ENCODE measurements around the gene GABRG3. TPM values are rescaled to one million over a fixed set of nuclear protein-coding genes. Genes with fewer than 3 reads are reported as not detected.

Gene GABRG3
- total and polyA plus RNA-seq, 2 of the 4 experiments (the other 2 are of a cell fraction), result not detected

DNA sequence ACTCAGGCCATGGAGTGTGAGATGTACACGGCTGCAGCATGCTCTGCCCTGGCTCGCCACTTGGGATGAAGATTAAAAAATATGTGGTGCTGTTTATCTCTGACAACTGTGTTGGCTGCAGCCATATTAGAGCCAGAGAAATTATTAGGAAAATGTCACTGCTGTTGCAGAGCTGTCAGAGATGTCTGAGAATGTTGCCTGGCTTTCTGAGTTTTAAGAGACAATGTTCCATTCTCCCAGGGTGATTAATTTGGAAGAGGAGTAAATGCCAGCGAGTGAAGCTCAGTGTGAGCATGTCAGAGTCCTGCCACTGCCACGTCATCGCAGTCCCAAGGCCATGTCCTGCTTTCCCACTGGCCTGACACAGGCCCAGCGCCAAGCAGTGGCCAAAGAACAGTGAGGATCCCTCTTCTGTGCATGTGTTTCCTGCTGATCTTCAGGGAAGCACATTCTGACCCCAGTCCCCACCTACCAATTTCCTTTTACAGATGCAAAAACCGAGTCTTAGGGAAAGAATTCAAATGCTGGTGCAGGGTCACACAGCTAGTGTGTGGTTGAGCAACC is 370.9 kb downstream of the GABRG3 start:
- intact Hi-C loops (cut with micrococcal nuclease), result no loop called here
- in situ Hi-C loops (cut with MboI; ENCODE audit: low sequenced_read_pairs), result no loop called here
- Histone ChIP-seq H3K36me3 (ENCODE audit: control insufficient read depth, insufficient read depth, low read length) (no peaks in the 10 kb centered on the region), H2BK20ac (ENCODE audit: low read depth, low read length) (no peak overlapping the region), H2BK120ac (ENCODE audit: low read depth, low read length) (no peak overlapping the region), H3K27me3 (ENCODE audit: control insufficient read depth, insufficient read depth, low read length) (no peaks in the 10 kb centered on the region), H3K14ac (replicated peaks; ENCODE audit: low read depth, low read length) (no peak overlapping the region), H2BK15ac (ENCODE audit: low read depth, low read length) (no peak overlapping the region), H2AFZ (replicated peaks; ENCODE audit: low read length, poor library complexity) (no peak overlapping the region), H3K4me1 (ENCODE audit: control insufficient read depth, insufficient read depth, low read length) (no peaks in the 10 kb centered on the region), H3K18ac (ENCODE audit: low read depth, low read length) (no peak overlapping the region), H4K8ac (ENCODE audit: low read depth in 2 of 2, low read length in 2 of 2) (no peak overlapping the region), H3K4ac (ENCODE audit: low read depth, low read length) (no peak overlapping the region), H3K4me2 (ENCODE audit: low read depth, low read length) (no peak overlapping the region), H2AK9ac (replicated peaks; ENCODE audit: low read depth, low read length, poor library complexity) (no peak overlapping the region), H3K27ac (ENCODE audit: insufficient read depth, low read length) (no peak overlapping the region), H2BK5ac (ENCODE audit: low read depth, low read length, poor library complexity, severe bottlenecking) (no peak overlapping the region), H3K56ac (ENCODE audit: extremely low read depth, insufficient read depth, low read length) (no peak overlapping the region), H2AK5ac (ENCODE audit: low read depth, low read length) (no peak overlapping the region), H3K9me3 (ENCODE audit: control insufficient read depth, insufficient read depth, low read length) (peaks cover 32% of the 10 kb centered on the region), H4K91ac (ENCODE audit: insufficient read depth, low read depth, low read length) (no peak overlapping the region), H3K23ac (ENCODE audit: low read depth, low read length) (no peak overlapping the region), H3K9me1 (ENCODE audit: insufficient read depth, low read length) (no peaks in the 10 kb centered on the region), H4K5ac (ENCODE audit: low read depth, low read length) (no peak overlapping the region), H4K20me1 (ENCODE audit: insufficient read depth, low read length) (no peaks in the 10 kb centered on the region), H3K9ac (ENCODE audit: low read depth, low read length) (no peak overlapping the region), H3K4me3 (ENCODE audit: insufficient read depth, low read depth, low read length) (no peak overlapping the region), H3K79me1 (ENCODE audit: low read depth in 1 of 2, low read length in 2 of 2) (no peaks in the 10 kb centered on the region)
- dilution Hi-C loops (cut with HindIII; ENCODE audit: low sequenced_read_pairs, unreplicated experiment), result no loop called here
- ATAC-seq (ENCODE audit: low read depth) (no peak), DNase-seq (no peak)
- TF ChIP-seq MAFK (IDR thresholded peaks at IDR 0.05; ENCODE audit: low read depth, low read length) (no peak), RAD21 (IDR thresholded peaks at IDR 0.05; ENCODE audit: low read length) (no peak), NFE2L2 (IDR thresholded peaks at IDR 0.05; ENCODE audit: low read depth, low read length) (no peak), BHLHE40 (IDR thresholded peaks at IDR 0.05; ENCODE audit: low read depth, low read length) (no peak), RCOR1 (IDR thresholded peaks at IDR 0.05; ENCODE audit: insufficient replicate concordance, low read length) (no peak), RFX5 (IDR thresholded peaks at IDR 0.05; ENCODE audit: low read depth, low read length) (no peak), MXI1 (IDR thresholded peaks at IDR 0.05; ENCODE audit: borderline replicate concordance, low read depth, low read length) (no peak), POLR2A (IDR thresholded peaks at IDR 0.05; ENCODE audit: low read depth, low read length) (no peak), CEBPB (IDR thresholded peaks at IDR 0.05; ENCODE audit: low read depth, low read length) (no peak), FOS (IDR thresholded peaks at IDR 0.05; ENCODE audit: low read depth, low read length) (no peak)
- TF ChIP-seq, protein P1, sequence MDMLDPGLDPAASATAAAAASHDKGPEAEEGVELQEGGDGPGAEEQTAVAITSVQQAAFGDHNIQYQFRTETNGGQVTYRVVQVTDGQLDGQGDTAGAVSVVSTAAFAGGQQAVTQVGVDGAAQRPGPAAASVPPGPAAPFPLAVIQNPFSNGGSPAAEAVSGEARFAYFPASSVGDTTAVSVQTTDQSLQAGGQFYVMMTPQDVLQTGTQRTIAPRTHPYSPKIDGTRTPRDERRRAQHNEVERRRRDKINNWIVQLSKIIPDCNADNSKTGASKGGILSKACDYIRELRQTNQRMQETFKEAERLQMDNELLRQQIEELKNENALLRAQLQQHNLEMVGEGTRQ (IDR thresholded peaks at IDR 0.05; ENCODE audit: low read depth, low read length), result no peak
- TF ChIP-seq, protein P2, sequence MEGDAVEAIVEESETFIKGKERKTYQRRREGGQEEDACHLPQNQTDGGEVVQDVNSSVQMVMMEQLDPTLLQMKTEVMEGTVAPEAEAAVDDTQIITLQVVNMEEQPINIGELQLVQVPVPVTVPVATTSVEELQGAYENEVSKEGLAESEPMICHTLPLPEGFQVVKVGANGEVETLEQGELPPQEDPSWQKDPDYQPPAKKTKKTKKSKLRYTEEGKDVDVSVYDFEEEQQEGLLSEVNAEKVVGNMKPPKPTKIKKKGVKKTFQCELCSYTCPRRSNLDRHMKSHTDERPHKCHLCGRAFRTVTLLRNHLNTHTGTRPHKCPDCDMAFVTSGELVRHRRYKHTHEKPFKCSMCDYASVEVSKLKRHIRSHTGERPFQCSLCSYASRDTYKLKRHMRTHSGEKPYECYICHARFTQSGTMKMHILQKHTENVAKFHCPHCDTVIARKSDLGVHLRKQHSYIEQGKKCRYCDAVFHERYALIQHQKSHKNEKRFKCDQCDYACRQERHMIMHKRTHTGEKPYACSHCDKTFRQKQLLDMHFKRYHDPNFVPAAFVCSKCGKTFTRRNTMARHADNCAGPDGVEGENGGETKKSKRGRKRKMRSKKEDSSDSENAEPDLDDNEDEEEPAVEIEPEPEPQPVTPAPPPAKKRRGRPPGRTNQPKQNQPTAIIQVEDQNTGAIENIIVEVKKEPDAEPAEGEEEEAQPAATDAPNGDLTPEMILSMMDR (conservative IDR thresholded peaks at IDR 0.05; ENCODE audit: low read depth, low read length), result no peak
- WGBS, 2 experiments (ENCODE audit: extremely low coverage in 2 of 2, insufficient read length in 1 of 2), result 40% methylated on average over 3 of the region's 7 CpGs; no CpG with 5 or more reads in 1 of the 2 experiments
- ChIA-PET CTCF (no interaction called here), POLR2A (ENCODE audit: unreplicated experiment) (no interaction called here)
- BruUV-seq (replicated peaks), result no TSS peak

All from IMR-90 (cell line).